Thoracic aorta (tissue), 2 donors: ENCODE results near the gene PAX5. TPM values are rescaled to one million over a fixed set of nuclear protein-coding genes. Genes with fewer than 3 reads are reported as not detected.

Experiments used
- ATAC-seq: fragments of 150-250 bp; one replicate; pipeline ENCODE4 v1.8.0; 2017; ENCODE audit warnings: low read depth; ENCODE audit not compliant: insufficient number of reproducible peaks, low FRiP score
- DNase-seq: peaks from one replicate; pipeline ENCODE4 v3.0.0-alpha.2; 2020; ENCODE audit warnings: low spot score
- H3K27ac ChIP-seq, 2 donors: fragments of 200-600 bp; sonication (generic); 1 replicate in 1 of 2; 2 replicates in 1 of 2; pipeline ENCODE4 v1.5.1; 2016; ENCODE audit warnings: mild to moderate bottlenecking in 2 of 2, moderate library complexity in 2 of 2
- H3K27me3 ChIP-seq: fragments of 200-600 bp; sonication (generic); replicated peaks from 2 replicates; pipeline ENCODE4 v1.6.0; 2016; ENCODE audit warnings: mild to moderate bottlenecking; ENCODE audit not compliant: insufficient read depth
- H3K36me3 ChIP-seq: fragments of 200-600 bp; sonication (generic); one replicate; pipeline ENCODE4 v1.5.1; 2016
- H3K4me1 ChIP-seq, 2 donors: fragments of 200-600 bp; sonication (generic); 1 replicate in 1 of 2; 2 replicates in 1 of 2; pipeline versions ENCODE4 v1.5.1 to v1.6.0; 2016; ENCODE audit warnings: low read depth in 2 of 2, mild to moderate bottlenecking in 1 of 2; ENCODE audit not compliant: control insufficient read depth in 1 of 2
- H3K4me3 ChIP-seq: fragments of 200-600 bp; sonication (generic); 2 replicates; pipeline ENCODE4 v1.5.1; 2016; ENCODE audit warnings: mild to moderate bottlenecking
- H3K9me3 ChIP-seq: fragments of 200-600 bp; sonication (generic); 2 replicates; pipeline ENCODE4 v1.5.1; 2016
- total RNA-seq, 2 donors: library from RNA; depleted of rRNA; stranded (reverse); fragments of >200 nt; gene quantifications; one replicate each; pipeline versions ENCODE4 v1.1.0 to v1.2.3, GENCODE V29; 2016
- TF ChIP-seq, protein P1 (sequence below): fragments of 200-600 bp; sonication (generic); IDR thresholded peaks from one replicate; pipeline ENCODE4 v1.5.1; 2019; ENCODE audit warnings: antibody characterized with exemption

PAX5 gene
- total RNA-seq, 2 donors from 2014 or later, result 0.21 TPM; not detected in 1

DNA sequence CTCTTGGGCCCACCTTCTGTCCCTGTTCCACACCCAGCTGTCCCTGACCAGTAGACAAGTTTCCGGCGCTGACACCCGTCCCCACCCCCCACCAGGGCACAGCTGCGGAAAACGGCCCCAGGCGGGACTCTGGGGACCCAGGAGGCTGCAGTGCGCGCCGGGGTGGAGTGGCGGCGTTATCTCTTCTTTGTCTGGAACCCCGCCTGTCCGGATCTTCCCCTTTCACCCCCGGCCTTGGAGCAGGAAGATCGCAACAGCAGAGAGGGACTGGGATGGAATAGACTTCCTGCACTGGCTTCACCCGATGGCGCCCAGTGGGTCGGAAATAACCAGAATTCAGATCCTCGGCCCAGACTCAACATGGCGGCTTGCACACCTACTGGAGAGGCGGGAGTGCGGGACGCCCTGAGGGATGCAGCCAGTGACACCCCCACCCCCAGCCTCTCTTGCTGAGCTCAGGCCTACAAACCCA lies 4.7 kb downstream of the PAX5 start:
- Histone ChIP-seq H3K9me3 (no peaks in the 10 kb centered on the region), H3K27me3 (peaks cover 29% of the 10 kb centered on the region), H3K36me3 (no peaks in the 10 kb centered on the region), H3K27ac (peak overlapping the region in 1 of 2 donors; percentile 24), H3K4me3 (no peak overlapping the region), H3K4me1 (peaks cover 31 to 40% of the 10 kb centered on the region in 2 donors)
- ATAC-seq (no peak), DNase-seq (no peak)
- TF ChIP-seq, protein P1, sequence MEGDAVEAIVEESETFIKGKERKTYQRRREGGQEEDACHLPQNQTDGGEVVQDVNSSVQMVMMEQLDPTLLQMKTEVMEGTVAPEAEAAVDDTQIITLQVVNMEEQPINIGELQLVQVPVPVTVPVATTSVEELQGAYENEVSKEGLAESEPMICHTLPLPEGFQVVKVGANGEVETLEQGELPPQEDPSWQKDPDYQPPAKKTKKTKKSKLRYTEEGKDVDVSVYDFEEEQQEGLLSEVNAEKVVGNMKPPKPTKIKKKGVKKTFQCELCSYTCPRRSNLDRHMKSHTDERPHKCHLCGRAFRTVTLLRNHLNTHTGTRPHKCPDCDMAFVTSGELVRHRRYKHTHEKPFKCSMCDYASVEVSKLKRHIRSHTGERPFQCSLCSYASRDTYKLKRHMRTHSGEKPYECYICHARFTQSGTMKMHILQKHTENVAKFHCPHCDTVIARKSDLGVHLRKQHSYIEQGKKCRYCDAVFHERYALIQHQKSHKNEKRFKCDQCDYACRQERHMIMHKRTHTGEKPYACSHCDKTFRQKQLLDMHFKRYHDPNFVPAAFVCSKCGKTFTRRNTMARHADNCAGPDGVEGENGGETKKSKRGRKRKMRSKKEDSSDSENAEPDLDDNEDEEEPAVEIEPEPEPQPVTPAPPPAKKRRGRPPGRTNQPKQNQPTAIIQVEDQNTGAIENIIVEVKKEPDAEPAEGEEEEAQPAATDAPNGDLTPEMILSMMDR, result no peak

DNA sequence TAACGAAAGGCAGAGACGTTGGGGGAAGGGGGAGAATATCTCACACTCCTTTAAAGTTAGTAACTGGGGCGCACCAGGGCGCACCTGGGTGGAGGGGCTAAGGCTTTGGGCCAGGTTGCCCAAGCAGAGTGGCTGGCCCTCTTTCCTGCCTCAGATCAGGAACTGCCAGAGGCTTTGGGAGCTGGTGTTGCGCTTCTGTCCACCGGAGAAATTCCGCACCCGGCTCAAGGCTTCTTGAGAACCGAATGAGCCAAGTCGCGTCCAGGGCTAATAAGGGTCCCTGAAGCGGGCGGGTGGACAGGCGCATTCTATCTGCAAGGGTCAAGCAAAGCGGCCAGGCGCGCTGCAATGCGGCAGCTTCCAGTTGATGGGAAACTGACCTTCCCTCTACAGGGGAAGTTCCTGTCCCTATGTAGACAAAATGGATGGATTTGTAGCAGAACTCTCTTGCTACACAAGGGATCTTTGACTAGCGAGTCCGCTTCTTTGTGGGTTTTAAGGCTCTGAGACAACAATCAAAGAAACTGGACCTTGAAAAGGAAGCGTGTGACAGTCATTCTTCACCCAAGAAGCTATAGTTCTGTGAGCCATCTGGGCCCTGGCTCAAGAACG lies 5.5 kb downstream of the PAX5 start:
- Histone ChIP-seq H3K4me3 (no peak overlapping the region), H3K4me1 (peaks cover 28 to 33% of the 10 kb centered on the region in 2 donors), H3K36me3 (no peaks in the 10 kb centered on the region), H3K27ac (no peak overlapping the region), H3K27me3 (peaks cover 28% of the 10 kb centered on the region), H3K9me3 (no peaks in the 10 kb centered on the region)
- DNase-seq (no peak), ATAC-seq (no peak)
- TF ChIP-seq, protein P1, result no peak

DNA sequence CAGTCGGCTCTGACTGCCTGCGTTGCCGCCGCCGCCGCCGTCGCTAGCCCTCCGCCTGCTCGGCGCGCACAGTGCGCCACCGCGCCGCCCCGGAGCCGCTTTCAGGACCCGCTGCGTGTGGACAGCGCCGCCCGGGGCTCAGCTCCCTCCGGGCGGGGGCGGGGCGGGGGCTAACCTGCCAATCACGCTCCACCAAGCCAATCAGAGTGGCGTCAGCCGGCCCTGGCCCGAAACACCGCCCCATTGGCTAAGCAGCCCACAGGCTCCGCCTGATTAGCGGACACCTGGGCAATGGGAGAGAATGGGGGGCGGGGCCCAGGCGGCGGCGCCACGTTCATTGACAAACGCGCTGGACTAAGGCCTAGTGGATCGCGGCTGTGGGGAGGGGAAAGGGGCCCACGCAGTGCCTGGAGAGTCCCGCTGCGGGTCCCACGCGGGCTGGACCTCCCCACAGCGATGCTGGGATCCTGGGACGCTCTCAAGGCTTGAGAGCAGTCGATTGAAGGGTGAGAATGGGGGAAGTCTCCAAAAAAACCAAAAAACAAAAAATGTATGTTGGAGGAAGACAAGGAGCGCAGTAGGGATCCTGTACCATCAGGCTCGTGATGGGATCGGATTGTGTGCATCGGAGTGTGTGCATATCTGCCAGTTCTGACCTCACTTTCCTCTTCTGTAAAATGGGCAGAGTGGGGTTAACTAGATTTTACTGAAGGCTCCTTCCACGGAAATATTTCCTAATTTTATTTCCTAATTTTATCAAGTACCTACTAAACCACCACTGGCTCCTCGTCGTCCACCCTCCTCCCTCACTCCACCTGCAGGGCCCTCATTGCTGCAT lies 6.3 kb downstream of the PAX5 start:
- H3K9me3 ChIP-seq, result no peaks in the 10 kb centered on the region
- DNase-seq (no peak), ATAC-seq (peak; percentile 58)
- TF ChIP-seq, protein P1, result no peak
- peaks cover 21% of the 10 kb centered on the region for H3K27me3 ChIP-seq
- peak overlapping the region; percentile 69 for H3K4me3 ChIP-seq
- no peak overlapping the region for H3K27ac ChIP-seq
- no peaks in the 10 kb centered on the region for H3K36me3 ChIP-seq
- H3K4me1 ChIP-seq, result peaks cover 28 to 33% of the 10 kb centered on the region in 2 donors

DNA sequence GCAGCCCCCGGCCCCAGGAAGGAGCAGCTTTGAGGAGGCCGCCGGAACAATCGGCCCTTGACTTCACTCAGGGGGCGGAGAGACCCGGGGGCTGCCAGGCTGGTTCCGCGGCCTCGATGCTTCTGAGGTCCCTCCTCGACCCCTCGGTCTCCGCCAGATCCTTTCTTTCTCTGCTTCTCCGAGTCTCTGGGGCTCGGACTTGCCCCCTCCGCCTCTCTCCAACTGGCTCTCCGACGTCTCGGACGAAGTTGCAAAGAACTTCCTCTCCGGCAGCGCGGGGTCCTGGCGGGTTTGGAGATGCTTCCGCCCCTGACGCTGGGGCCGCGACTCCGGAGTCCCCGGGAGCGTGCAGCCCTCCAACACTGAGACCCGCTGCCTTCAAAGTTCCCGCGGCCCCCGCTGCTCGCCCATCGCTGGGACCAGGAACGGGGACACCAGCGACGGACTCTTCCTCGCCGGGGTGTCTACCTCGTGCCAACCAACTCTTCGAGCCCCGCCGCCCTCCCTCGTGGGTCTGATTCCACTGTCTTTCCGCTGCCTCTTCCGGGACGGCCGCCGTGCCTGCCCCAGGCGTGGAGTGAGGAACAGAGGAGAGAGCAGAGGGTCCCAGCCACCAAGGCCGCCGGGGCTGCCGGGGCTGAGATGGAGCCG lies 7.0 kb downstream of the PAX5 start:
- no peak for ATAC-seq
- H3K36me3 ChIP-seq, result no peaks in the 10 kb centered on the region
- no peaks in the 10 kb centered on the region for H3K9me3 ChIP-seq
- peaks cover 20% of the 10 kb centered on the region for H3K27me3 ChIP-seq
- no peak for DNase-seq
- H3K4me3 ChIP-seq, result peak overlapping the region; percentile 69
- H3K27ac ChIP-seq, result no peak overlapping the region
- TF ChIP-seq, protein P1, result no peak
- H3K4me1 ChIP-seq, result peaks cover 28 to 33% of the 10 kb centered on the region in 2 donors
